HFF-Myc (cell line): Measurements from ENCODE around the gene APC2.

Experiments
- DNase-seq: peaks from one replicate; pipeline ENCODE4 v3.0.0-alpha.2; 2011; ENCODE audit warnings: low read depth; ENCODE audit errors: extremely low read depth
- H3K4me3 ChIP-seq: replicated peaks from 2 replicates; pipeline ENCODE4 v1.5.1; 2011; ENCODE audit warnings: low read depth, mild to moderate bottlenecking, control low read depth, low read length
- CTCF ChIP-seq: IDR thresholded peaks from 2 replicates; pipeline ENCODE4 v1.5.1; 2012; ENCODE audit warnings: mild to moderate bottlenecking, low read depth, low read length, control low read depth; ENCODE audit errors: missing control alignments

APC2 gene

GRCh38 chr19:1406774-1407527 is 43.0 kb upstream of the APC2 start:
- peak overlapping the region; percentile 54 for H3K4me3 ChIP-seq
- DNase-seq, result peak; percentile 88
- TF ChIP-seq CTCF, result peak; percentile 43

- DNase-seq, result no peak
- TF ChIP-seq CTCF, result no peak
- peak within 1 kb of the TSS; percentile 70 for H3K4me3 ChIP-seq
These were observed 42.2 kb upstream of the APC2 start, which contains the start of gene DAZAP1 for GRCh38 chr19:1407528-1408299. Gene DAZAP1, plus strand, starts transcription at chr19:1407586. Its CDS starts 188 bp downstream, at chr19:1407774.

- no peak for DNase-seq
- H3K4me3 ChIP-seq, result peak overlapping the region; percentile 70
- TF ChIP-seq CTCF, result no peak
These were observed 41.4 kb upstream of the APC2 start for GRCh38 chr19:1408300-1409203.

GRCh38 chr19:1409204-1410005 is 40.5 kb upstream of the APC2 start:
- DNase-seq, result no peak
- no peak for TF ChIP-seq CTCF

GRCh38 chr19:1410136-1410786 is 39.7 kb upstream of the APC2 start:
- TF ChIP-seq CTCF, result no peak
- no peak for DNase-seq
- H3K4me3 ChIP-seq, result peak overlapping the region; percentile 70

More at GRCh38 chr19:1409204-1410005, 40.5 kb upstream of the APC2 start:
- peak overlapping the region; percentile 70 for H3K4me3 ChIP-seq
